GM21447 (cell line): ENCODE results near the gene STX18.

ENCODE experiments used
- ATAC-seq: cut with Tn5 transposase; IDR thresholded peaks from one replicate; pipeline ENCODE4 v1.9.1; 2021; ENCODE audit not compliant: unreplicated experiment

STX18 gene

GRCh38 chr4:4406455-4407298 lies 135.2 kb downstream of the STX18 start:
- no peak for ATAC-seq

DNA sequence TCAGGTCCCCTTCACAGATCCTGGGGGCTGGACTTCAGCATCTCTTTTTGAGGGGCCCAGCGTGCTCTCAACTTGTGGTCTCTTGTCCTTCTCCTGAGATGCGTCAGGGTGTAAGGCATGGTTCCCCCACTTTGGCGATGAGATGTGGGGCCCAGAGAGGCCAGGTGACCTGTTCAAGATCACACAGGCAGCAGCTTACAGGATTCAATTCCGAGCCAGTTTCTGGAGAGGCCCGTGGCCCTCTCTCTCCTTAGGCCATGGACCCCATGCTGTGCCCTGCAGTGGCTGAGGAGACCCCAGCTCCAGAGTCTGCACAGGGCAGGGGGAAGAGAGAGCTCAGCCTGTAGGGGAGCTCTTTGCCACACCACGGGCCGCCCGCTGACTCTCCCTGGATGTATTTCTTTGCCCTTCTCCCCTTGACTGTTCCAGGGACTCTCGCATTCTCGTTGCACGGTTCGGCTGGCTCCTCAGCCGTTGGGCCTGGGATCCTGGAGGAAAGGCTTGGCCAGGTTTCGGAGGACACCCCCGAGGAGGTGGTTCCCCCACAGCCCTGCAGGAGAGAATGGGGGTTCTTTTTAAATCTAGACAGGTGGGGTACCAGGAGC lies 136.4 kb downstream of the STX18 start:
- ATAC-seq, result no peak

- ATAC-seq, result no peak
Observed at GRCh38 chr4:4402966-4403365, 138.9 kb downstream of the STX18 start.

- ATAC-seq, result no peak
Observed at GRCh38 chr4:4401036-4401435, 140.8 kb downstream of the STX18 start.

DNA sequence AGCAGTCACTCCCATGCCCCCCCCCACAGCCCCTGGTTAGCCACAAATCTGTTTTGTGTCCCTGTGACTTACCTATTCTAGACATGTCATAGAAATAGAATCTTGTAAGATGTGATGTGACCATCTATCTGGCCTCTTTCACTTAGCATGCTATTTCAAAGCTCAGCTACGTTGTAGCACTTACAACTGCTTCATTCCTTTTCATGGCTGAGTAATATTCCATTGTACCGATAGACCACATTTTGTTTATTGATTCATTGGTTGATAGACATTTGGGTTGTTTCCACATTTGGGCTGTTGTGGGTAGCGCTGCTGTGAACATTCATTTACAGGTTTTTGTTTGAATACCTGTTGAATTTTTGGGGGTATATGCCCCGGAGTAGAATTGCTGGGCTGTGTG lies 143.4 kb downstream of the STX18 start:
- no peak for ATAC-seq

DNA sequence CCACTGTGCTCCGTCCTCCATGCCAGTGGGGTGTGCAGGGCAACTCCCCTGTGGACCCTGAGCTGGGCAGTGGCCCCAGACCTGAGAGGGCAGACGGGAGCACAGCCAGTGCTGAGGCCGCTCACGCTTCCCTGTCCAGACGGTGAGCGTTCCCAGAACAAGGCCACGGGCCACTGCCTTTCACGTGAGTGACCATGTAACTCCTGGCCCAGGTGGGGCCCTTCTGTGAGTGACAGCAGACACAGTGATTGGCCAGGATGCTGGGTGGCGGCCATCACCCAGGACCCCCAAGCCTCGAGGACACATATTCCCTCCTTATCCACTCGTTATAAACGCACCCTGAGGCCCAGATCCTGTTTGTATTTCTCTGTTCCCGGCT lies 144.4 kb downstream of the STX18 start:
- ATAC-seq, result no peak

- no peak for ATAC-seq
Observed at GRCh38 chr4:4396628-4397440, 145.0 kb downstream of the STX18 start.

DNA sequence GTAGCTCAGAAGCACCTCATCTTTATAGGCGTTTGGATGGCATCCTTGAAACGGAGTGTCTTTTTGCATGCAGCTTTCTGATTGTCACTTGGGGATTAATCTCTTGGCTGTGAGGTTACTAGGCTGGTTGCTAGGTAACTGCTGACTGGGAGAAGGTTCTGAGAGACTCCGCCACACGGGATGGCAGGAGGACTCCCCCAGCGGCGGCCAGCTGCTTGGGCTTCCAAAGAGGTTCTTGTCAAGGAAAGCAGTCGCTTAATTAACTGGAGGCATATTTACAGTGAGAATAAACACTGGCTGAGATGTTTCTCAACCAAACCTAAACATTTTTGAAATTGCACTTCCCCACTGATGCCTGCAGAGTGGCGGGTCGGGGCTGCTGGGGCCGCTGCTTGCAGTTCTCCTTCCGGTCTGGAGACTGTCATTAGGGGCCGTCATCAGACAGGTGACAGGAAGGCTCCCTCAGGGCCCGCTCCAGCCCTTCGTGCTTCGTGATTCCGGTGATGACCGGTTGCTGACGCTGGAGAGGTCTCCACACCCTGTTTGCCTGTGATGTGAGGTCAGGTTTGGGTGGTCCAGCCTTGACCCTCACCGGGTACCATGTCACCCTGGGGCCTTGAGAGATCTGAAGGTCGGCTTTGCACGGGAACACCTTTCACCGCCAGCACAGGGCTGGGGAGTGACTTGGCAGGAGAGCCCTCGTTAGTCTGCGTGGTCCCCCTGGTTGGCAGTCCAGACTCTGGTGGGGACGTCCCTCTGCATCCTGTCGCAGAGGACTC lies 145.8 kb downstream of the STX18 start:
- no peak for ATAC-seq

- ATAC-seq, result no peak
Observed at GRCh38 chr4:4395371-4395770, 146.5 kb downstream of the STX18 start.

- no peak for ATAC-seq
Observed at GRCh38 chr4:4394644-4395043, 147.2 kb downstream of the STX18 start.

DNA sequence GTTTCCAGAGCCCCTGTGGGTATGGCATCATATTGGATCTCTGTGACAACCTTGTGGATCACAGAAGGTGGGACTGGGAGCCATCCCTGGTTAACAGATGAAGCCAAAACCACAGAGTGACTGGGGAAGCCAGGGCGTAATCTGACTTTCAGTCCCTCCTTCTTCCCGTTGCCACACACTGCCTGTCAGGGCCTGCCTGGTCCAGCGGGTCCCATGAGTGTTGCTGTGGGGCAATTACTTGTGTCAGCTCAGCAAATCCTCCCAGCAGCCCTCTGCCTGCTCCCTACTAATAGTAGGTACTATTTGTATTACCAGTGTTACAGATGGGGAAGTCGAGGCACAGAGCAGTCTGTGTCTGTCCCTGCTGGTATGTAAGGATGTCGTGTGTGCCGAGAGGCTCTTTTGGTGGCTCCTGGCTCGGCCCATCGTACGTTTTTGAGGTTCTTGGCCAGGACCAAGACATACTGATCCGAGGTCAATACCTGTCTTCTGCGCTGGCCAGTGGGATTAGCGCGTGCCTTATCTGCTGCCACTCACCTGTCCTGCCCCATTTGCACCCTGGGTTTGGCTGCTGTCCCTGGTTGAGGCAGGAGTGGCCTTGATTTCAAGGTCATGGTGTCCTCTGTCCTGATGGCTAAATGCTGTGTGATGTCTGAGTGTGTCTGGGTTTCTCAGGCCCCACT lies 149.2 kb downstream of the STX18 start:
- ATAC-seq, result no peak

- ATAC-seq, result no peak
Observed at GRCh38 chr4:4391866-4392265, 150.0 kb downstream of the STX18 start.

GRCh38 chr4:4390515-4391240 lies 151.2 kb downstream of the STX18 start:
- ATAC-seq, result no peak

DNA sequence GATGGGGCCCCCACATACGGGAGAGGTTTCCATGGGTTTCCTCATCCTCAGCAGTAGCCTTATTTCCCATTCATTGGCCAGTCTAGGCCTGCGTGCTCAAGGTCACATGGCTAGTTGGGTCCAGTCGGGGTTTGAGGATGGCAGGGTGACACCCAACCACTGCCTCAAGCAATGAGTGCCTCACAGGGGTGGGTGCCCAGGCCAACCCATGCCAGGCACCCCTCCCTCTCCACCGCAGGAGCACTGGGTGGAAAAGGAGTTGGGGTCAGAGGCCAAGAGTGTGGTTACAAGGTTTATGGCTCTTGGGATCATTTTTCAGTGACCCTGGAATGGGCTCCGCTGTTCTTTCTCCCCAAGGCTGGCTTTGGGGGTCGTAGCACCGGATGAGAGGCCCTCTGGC lies 151.8 kb downstream of the STX18 start:
- no peak for ATAC-seq

GRCh38 chr4:4388836-4389575 lies 152.8 kb downstream of the STX18 start:
- ATAC-seq, result no peak

- no peak for ATAC-seq
Observed at GRCh38 chr4:4388311-4388790, 153.5 kb downstream of the STX18 start.

GRCh38 chr4:4387531-4388310 lies 154.1 kb downstream of the STX18 start:
- no peak for ATAC-seq

DNA sequence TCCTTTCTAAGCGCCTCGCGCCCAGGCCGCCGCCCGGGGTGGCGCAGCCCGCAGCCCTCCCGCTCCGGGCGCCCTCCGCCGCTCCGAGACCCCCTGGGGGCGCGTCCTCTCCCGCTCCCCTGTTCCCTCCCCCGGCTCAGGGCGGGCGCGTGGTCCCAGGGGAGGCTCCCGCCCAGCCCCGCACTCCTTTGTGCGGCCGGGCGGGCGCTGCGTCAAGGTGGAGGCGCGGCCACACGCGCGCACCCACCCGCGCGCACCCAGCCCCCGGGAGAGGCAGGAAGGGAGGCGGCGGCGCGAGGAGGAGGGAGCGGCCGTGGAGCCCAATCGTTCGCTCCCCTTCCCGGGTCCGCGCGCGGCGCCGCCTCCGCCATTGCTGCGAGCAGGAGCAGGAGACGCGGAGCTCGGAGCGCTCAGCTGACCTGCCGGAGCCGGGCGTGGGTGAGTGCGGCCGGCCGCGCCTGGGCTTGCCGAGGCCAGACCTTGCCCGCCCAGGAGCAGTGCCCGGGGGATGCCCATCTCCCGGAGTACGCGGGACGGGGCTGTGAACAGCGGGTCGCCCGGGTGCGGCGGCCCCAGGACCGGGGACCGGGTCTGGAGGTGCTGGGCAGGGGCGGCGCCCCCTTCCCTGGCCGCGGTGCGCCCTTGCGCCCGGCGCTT lies 155.0 kb downstream of the STX18 start, which contains the start of gene NSG1:
NSG1 (plus strand) TSS at position 367 of the 657 bp plus-strand sequence. CDS start 528 bp downstream, outside the sequence.
- ATAC-seq, result no peak
